HG02943 (cell line): ENCODE data around the gene GTPBP6.

ENCODE experiments used
- ATAC-seq: cut with Tn5 transposase; IDR thresholded peaks from one replicate; pipeline ENCODE4 v1.9.1; 2021; ENCODE audit warnings: mild to moderate bottlenecking, low read depth, moderate library complexity; ENCODE audit not compliant: unreplicated experiment

Gene GTPBP6, protein sequence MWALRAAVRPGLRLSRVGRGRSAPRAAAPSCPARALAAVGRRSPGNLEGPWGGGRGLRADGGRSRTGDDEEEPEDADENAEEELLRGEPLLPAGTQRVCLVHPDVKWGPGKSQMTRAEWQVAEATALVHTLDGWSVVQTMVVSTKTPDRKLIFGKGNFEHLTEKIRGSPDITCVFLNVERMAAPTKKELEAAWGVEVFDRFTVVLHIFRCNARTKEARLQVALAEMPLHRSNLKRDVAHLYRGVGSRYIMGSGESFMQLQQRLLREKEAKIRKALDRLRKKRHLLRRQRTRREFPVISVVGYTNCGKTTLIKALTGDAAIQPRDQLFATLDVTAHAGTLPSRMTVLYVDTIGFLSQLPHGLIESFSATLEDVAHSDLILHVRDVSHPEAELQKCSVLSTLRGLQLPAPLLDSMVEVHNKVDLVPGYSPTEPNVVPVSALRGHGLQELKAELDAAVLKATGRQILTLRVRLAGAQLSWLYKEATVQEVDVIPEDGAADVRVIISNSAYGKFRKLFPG

DNA sequence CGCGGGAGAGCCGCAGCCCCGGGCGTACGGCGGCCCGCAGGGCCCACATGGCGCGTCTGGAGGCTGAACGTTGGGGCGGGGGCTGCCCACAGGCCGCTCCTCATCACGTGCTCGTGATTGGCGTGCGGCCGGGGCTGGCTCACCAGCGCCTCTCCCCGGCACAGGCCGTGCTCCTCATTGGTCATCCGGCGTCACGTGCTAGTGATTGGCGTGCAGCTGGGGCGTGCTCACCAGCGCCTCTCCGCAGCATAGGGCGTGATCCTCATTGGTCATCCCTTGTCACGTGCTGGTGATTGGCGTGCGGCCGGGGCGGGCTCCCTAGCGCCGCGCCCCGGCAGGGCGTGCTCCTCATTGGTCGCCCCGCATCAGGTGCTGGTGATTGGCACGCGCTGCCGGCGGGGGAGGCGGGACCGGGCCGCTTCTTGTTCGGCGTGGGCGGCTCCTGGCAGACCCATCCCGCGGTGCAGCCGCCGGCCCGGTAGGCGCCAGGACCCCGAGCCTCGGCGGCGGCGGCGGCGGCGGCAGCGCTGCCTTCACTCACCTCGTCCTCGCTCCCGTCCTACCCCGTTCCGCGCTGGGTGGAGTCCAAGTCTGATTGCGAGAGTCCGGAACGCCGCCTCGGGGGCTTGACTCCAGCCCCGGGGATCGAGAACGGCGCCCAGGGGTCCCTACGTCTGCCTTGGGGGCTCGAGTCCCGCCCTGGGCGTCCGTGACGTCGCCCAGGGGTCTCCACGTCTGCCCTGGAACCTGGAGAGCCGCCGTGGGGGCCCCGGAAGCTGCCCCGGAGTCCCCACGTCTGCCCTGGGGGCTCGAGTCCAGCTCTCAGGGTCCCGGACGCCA is at the start of gene GTPBP6:
Gene GTPBP6 (minus strand): TSS at position 58 of the 840 bp plus-strand sequence. CDS start 9 bp downstream, at position 49.
- ATAC-seq = peak; percentile 80

GRCh38 chrX:367866-368265 is 49.3 kb upstream of the GTPBP6 start:
- ATAC-seq = no peak

DNA sequence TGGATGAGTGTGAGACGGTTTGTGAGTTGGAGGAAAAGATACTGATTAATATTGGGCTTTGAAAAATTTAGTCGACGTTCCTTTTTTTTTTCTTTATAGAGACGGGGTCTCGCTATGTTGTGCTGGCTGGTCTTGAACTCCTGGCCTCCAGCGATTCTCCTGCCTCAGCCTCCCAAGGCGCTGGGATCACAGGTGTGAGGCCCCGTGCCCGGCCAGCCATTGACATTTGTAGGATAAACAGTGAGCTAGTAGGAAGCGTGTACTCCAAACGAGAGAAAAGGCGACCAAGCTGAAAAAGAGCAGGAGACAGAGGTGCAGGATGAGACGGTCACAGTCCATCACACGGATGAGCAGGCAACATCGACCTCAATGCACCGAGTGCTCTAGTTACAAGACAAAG is 48.8 kb upstream of the GTPBP6 start:
- no peak for ATAC-seq

- no peak for ATAC-seq
These were observed 45.2 kb upstream of the GTPBP6 start for GRCh38 chrX:363621-364375.

DNA sequence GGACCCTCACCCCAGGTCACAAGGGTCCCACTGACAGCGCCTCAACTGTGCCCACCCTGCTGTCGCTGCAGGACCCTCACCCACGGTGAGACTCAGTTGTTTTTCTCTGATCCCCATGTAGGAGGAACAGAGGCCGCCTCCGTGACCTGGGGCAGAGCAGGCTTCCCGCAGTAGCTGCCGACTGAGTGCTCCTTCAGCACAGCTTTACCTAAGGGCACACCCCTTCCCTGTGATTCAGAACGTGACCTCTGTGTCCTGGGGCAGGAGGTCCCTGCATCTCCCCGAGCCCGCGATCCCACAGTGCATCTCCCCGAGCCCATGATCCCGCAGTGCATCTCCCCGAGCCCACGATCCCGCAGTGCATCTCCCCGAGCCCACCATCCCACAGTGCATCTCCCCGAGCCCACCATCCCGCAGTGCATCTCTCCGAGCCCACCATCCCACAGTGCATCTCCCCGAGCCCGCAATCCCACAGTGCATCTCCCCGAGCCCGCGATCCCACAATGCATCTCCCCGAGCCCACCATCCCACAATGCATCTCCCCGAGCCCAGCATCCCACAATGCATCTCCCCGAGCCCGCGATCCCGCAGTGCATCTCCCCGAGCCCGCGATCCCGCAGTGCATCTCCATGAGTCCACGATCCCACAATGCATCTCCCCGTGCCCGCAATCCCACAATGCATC is 44.5 kb upstream of the GTPBP6 start:
- ATAC-seq = no peak

DNA sequence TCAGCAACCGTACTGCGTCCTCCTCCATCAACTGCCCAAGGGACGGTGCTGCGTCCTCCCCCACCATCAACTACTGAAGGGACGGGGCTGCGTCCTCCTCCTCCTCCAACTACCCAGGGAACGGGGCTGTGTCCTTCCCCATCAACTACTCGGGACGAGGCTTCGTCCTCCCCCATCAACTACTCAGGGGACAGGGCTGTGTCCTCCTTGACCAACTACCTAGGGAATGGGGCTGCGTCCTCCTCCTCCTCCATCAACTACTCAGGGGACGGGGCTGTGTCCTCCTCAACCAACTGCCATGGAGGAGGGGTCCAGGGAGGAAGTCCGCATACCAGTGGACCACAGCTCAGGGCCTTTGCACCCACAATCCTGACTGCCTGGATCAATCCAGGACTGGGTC is 43.8 kb upstream of the GTPBP6 start:
- ATAC-seq = no peak

DNA sequence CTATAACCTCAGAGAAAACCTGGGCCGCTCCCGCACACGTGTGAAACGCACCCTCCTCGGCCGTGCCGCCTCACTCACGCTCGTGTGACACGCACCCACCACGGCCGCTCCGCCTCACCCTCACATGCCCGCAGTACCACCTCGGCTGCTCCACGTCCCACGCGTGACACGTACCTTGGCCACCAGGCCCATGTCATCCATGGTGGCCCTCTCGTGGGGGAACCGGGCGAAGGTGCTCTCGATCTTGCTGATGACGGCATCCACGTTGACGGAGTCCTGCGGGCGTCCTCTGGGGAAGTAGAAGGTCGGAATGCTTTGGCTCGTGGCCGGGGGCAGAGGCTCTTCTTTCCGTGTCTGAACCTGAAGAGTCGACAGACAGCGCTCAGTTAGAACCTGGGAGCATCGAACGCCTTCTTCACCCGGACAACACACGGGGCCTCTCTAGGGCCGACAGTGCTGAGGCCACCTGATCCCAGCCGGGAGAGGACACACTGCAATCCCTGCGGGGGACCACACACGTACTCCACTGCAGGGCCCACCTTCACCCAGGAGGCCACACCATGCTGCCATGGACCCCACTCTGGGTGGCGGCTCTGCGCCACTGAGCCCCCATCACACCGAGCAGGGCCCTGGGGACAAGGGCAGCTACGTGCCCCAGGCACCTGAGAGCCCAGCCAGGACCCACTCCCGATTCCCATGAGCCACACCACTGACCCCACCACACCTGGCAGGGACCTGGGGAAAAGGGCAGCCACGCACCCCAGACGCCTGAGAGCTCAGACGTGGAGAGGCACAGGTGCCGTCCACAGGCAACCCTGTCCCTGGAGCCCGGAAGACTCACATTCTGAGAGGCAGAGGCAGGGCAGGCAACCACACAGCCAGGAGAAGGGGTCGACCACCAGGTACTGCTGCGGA is 42.9 kb upstream of the GTPBP6 start:
- ATAC-seq = no peak

DNA sequence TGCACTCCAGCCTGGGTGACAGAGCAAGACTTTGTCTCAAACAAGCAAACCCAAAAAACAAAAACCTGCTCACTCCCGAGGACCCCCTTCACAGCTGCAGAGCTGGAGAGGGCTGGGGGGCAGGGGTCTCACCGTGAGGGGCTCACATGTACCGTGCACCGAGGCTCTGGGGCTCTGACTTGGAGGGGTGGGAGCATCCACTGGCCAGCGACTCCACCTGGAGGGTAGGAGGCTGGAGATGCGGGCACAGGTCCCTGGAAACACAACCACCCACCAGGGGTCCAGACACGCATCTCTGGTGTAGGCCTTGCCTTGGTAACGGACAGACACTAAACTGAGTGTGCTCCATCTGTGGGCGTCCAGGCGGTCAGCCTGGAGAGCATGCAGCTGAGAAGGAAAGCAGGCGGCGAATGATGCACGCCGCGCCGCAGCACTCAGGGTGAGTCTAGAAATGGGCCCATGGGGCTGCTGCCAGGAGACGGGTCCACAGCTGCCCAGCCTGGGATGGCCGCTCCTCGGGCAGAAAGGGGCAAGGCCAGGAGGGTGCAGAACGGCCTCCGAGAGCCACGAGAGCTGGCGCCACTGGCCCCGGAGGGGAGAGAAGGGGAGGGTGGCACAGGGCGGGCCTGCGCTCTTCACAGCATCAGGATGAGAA is 42.0 kb upstream of the GTPBP6 start:
- no peak for ATAC-seq

DNA sequence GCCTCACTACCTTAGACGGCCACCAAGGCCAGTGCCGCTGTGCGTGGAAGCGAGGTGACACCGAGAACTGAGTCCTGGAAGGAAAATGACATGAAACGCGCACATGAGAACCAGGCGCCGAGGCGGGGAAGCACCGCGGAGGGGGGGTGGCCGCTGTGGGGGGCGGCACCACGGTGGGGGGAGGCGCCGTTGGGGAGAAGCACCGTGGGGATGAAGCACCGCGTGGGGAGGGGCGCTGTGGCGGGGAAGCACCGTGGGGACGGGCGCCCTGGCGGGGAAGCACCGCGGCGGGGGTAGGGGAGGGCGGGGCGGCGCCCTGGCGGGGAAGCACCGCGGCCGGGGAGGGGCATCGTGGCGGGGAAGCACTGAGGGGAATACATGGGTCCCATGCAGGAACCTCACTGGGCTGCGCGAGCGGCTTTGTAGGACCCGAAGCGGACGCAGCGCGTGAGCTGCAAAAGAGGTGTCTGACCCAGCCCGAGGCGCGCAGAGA is 40.1 kb upstream of the GTPBP6 start:
- no peak for ATAC-seq

GRCh38 chrX:357693-358471 is 39.3 kb upstream of the GTPBP6 start:
- ATAC-seq = no peak

GRCh38 chrX:357035-357692 is 38.6 kb upstream of the GTPBP6 start:
- ATAC-seq = no peak

GRCh38 chrX:356385-357034 is 37.9 kb upstream of the GTPBP6 start:
- ATAC-seq = no peak

DNA sequence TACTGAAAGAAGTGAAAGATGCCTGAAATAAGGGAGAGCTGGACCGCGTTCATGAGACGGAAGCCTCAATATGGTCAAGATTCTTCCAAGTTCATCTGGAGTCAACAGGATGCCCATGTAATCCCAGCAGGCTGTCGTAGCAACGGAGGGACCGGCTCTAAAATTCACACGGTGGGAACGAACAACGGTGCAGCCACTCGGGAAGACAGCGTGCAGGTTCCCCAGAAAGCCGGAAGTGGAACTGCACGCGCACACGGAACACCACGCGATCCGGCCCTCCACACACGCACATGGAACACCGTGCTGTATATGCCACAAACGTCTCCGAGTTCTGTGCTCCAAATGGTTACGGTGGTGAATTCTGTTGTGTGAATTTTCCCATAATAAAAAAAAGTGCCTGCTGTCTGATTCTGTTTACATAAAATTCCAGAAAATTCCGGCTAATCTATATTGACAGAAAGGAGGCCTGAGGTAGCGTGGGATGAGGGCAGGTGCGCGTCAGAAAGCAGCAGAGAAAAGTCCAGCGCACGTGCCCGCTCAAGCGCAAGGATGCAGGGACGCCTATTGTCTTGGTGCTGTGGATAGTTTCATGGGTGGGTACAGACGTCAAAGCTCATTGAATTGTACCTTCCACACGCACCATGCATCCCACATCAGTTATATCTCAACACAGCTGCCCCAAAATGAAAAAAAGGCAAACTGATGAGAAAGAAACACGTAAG is 36.9 kb upstream of the GTPBP6 start:
- no peak for ATAC-seq

DNA sequence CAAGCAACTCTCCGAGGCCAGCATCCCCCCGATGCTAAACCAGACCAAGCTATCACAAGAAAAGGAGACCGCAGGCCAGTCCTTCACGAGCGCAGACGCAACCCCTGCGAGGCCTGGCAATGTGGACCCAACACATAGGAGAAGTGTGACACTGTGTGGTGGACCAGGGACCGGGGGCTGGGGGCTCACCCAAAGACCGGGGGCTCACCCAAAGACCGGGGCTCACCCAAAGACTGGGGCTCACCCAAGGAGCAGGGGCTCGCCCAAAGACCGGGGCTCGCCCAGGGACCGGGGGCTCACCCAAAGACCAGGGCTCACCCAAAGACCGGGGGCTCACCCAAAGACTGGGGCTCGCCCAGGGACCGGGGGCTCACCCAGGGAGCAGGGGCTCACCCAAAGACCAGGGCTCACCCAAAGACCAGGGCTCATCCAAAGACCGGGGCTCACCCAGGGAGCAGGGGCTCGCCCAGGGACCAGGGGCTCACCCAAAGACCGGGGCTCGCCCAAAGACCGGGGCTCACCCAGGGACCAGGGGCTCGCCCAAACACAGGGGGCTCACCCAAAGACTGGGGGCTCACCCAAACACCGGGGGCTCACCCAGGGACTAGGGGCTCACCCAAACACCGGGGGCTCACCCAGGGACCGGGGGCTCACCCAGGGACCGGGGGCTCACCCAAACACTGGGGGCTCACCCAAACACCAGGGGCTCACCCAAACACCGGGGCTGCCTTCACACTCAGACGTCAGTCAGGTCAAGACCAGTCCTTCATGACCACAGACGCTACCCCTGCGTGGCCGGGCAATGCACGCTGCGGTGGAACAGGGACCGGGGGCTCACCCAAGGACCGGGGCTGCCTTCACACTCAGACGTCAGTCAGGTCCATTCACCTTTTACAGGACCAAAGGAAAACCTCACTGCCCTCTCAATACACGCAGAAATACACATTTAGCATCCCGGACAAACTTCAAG is 35.3 kb upstream of the GTPBP6 start:
- ATAC-seq = no peak
